NCI-H2107 (cell line): ENCODE results near the gene SUPT3H.

Experiments used
- DNase-seq: peaks from one replicate; lab custom pipeline; 2025; lab: John Stamatoyannopoulos, UW

The SUPT3H gene

DNA sequence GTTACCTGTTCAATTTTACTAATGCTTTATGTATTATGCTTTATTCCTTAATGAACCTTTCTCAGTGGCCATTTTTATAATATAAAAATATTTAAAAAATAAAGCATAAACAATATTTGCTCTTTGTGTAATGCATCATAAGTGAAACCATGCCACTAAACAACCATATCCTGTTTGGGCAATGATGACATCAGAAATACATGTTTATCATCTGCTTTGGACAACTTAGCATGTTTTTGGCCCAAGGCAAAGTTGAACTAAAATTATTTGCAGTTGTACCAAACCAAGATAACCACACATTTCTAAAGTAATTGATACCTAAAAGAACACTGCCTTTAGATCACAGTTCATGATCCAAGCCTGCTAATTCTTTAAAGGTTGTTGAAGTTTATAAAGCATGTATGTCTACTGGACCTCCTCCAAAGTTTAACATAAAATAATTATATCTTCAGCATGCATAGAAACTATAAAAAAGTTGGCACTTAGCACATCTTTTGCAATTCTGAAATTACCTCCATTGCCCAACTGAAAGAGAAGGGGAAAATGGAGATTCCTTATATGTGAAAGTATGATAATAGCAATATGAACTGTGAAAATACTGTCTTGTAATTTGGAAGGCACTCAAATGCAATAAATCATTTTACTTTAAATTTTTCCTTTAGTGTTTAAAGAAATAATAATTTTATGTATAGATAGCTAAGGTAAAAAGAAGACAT, 375.2 kb downstream of the SUPT3H start:
- no peak for DNase-seq

DNA sequence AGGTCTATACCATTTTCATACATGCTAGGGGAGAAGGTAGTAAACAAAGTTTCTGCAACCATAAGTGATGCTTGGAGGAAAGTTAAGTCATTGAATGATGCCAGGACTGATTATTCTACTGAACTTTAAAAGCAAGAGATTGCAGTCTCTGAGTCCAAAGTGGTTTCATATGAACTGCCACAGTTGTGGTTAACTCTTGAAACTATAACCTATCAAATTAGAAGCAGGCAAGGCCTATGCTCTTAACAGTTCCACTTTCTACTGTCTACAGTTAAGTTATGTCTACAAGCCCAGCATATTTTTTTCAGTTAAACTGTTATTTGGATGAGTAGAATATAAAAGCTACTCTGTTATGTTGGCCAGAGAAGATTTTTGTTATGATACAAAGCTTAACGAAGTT, 376.1 kb downstream of the SUPT3H start:
- no peak for DNase-seq

GRCh38 chr6:45000833-45001232, 376.9 kb downstream of the SUPT3H start:
- no peak for DNase-seq

DNA sequence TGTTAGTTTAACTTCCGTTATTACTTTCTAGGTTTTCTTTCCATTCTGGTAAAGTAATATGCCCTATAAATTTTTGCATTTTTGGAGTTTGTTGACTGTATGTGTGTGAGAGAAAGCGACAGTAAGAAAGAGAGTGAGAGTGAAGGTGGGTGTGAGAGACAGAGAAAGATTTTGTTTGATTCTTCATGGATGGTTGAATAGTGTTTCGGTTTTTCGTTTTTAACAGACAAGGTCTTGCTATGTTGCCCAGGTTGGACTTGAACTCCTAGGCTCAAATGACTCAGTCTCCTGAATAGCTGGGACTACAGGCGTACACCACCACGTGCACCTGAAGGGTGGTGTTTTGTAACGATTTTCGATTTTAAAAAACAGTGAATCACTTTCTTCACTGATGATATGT, 378.7 kb downstream of the SUPT3H start:
- DNase-seq, result no peak

DNA sequence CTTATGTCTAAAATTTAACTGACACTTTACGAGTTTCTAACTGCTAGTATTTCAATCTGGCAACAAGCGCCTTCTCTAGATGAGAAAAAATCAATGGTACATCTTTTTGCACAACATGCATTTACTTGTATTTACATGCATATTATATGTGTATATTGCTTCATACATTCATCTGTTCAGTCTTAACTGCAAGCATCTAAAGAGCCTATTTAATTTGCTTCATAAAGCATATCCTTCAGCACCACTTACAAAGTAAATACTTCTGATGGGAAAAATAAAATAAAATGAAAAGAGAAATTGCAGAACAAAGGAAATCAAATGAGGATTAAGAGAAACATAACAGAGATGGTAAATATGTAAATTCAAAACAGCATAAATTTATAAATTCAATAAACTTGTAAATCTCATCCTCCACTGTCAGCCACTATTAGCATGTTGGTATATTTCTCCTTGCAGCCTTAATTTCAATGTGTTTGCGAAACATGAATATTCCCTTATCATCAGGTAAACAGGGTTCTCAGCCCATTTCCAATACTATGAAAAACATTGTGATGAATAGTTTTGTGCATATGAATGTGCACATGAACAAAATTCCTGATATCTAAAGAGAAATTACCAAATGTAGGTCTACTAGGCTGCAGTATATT, 382.1 kb downstream of the SUPT3H start:
- DNase-seq, result no peak

DNA sequence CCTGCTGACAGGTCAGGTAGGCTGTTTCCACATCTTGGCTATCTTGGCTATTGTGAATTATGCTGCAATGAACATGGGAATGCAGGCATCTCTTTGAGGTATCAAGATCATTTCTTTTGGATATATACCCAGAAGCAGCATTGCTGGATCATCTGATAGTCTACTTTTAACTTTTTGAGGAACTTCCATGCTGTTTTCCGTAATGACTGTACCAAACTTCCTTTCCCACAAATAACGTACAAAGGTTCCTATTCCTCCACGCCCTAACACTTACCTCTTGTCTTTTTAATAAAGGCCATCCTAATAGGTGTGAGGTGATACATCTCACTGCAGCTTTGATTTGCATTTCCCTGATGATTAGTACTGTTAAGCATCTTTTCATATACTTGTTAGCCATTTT, 388.3 kb downstream of the SUPT3H start:
- DNase-seq, result no peak

- DNase-seq, result no peak
Observed at GRCh38 chr6:44985006-44985405, 392.7 kb downstream of the SUPT3H start.

- no peak for DNase-seq
Observed at GRCh38 chr6:44983467-44984365, 394.0 kb downstream of the SUPT3H start.

GRCh38 chr6:44980841-44981240, 396.9 kb downstream of the SUPT3H start:
- no peak for DNase-seq

GRCh38 chr6:44976677-44977641, 400.8 kb downstream of the SUPT3H start:
- no peak for DNase-seq

GRCh38 chr6:44974511-44974910, 403.2 kb downstream of the SUPT3H start:
- DNase-seq, result no peak

GRCh38 chr6:44972709-44973108, 405.0 kb downstream of the SUPT3H start:
- no peak for DNase-seq

DNA sequence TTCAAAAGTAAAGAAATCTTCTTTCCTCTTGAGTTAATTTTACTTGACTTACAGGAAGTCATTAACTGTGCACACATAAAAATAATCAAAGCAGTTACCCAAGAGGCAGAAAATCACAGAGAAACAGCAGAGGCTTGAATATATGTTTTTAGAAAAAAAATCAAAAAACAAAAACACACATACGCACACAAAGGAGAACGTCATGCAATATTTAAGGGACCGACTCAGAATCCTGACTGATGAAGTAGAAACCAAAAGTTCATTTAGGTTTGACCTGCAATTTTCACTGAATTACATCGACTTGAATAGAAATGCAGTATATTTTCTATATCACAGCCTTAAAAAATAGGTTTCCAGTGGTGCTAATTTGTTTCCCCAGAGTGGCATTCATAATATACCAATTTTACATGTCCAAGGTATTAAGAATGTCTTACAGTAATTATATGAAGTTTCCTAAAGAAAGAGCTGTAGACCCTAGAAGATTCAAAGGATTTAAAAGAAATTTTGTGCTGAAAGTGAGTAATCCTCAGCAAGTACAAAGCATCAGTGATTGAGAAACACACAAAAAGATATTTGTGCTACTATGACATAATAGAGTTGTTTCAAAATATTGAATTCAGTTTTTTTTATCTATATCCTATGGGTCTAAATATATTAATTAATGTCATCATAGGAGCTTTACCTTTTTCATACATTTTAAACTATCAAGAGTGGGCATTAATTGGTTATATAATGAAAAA, 408.1 kb downstream of the SUPT3H start:
- no peak for DNase-seq

DNA sequence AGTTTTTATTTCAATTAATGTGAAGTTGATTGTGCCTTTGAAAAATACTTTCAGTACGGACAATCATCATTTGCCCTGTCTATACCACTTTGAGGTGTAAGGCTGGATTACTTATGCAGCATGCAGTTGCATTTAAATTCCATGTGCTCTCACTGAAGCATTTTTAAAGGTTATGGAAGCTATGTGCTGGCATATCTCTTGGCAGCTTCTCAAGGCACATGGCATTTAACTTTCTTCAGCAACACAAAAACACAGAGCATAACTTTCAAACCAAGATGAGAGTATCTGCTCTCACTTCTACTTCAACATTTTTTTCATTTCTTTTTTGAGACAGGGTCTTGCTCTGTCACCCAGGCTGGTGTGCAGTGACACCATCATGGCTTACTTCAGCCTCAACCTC, 410.3 kb downstream of the SUPT3H start:
- no peak for DNase-seq

DNA sequence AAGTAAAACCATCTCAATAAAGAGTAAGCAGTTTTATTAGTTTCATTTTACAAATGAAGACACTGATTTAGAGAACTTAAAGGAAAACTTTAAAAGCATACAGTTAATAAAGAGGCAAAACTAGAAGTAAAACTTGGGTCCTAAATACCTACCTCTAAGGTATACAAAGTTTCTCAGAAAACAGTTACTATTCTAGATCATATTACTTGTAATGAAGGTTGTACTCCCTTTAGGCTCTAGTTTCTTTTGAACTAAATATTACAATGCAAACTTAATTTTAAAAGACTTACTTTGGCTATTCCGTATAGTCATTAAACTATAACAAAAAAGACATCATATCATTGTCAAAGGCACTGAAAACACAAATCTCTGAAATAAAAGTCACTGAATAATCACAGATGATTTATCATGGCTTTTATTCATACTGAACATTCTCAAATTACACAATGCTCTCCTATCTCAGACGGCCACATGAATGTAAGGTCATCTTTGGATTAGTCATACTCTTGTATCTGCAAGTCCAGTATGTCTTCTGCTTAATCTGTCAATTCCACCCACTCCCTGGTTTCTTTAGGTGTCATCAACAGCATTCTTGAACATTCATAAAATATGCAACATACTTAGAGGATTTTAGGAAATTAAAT, 411.2 kb downstream of the SUPT3H start:
- no peak for DNase-seq

- no peak for DNase-seq
Observed at GRCh38 chr6:44965708-44966107, 412.0 kb downstream of the SUPT3H start.

DNA sequence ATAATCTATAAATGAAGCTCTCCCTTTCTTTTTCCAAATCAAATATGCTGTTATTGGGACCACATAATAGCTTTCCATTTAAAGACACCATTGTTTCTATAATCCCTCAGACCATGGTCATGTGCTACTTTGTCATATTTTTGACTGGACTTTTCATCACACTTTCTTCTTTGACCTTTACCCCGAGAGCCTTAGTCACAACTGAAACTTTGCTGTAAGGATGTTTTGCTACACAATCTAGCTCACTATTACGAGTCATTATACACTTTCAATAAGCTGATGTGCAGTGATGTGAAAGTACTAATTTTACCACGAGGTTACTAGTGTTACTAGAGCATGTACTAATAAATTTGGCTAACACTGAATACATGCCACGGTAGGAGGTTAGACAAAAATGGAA, 416.8 kb downstream of the SUPT3H start:
- no peak for DNase-seq

DNA sequence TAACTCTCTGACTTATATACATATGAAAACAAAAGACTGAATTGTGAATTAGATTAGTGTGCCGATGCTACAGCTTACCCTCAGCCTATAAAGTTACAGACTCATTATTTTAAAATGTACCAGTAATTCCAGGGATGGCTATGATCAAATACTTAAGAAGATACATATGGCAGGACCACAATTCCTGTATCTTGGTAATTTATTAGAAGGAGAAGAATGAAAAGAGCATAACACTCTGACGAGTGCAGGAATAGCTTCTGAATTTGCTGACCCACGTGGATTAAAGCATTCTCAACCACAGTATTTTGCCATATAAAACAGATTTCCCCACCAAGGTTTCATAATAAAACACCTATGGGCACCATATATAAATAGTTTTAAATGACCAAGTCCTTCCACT, 418.1 kb downstream of the SUPT3H start:
- DNase-seq, result no peak

GRCh38 chr6:44957156-44957555, 420.6 kb downstream of the SUPT3H start:
- no peak for DNase-seq

DNA sequence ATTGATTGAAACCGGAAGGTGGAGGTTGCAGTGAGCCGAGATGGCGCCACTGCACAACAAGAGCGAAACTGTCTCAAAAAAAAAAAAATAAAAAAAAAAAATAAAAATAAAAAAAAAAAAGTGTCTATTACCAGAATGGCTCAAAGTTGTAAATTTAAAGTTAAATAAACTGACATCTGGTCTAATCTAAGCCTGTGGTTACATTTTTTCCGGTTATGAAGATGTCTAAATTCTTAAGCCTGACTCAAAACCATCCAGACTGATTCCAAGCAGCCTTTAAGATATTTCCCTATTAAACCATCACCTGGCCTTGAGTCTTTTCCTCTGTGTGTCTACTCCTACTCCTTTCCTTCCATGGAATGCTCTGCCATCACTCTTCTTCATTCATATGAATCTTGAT, 421.3 kb downstream of the SUPT3H start:
- DNase-seq, result no peak

GRCh38 chr6:44955145-44955544, 422.6 kb downstream of the SUPT3H start:
- DNase-seq, result no peak
